Spinal cord (tissue), 10 donors: Measurements from ENCODE around the gene TBC1D2B. TPM values are rescaled to one million over a fixed set of nuclear protein-coding genes. Genes with fewer than 3 reads are reported as not detected.
"Not testable (repeated sequence)": the region's sequence is repeated elsewhere in the genome, so short reads cannot be mapped to it uniquely, and the experiment has no call there.

Experiments used
- DNase-seq, 6 donors: peaks; one replicate each; pipeline versions ENCODE4 v3.0.0 to v3.0.0-alpha.2; 2013 to 2015; ENCODE audit warnings: low spot score in 6 of 6, low read depth in 4 of 6
- H3K27ac ChIP-seq: one replicate; pipeline ENCODE4 v1.5.1; 2013; ENCODE audit warnings: low read depth, low read length, control low read depth
- H3K27me3 ChIP-seq: one replicate; pipeline ENCODE4 v1.6.1; 2013; ENCODE audit warnings: low read length; ENCODE audit not compliant: control insufficient read depth, insufficient read depth
- H3K36me3 ChIP-seq: one replicate; pipeline ENCODE4 v1.6.1; 2013; ENCODE audit warnings: low read length; ENCODE audit not compliant: control insufficient read depth, insufficient read depth
- H3K4me1 ChIP-seq: one replicate; pipeline ENCODE4 v1.6.1; 2013; ENCODE audit warnings: low read length; ENCODE audit not compliant: control insufficient read depth, insufficient read depth
- H3K4me3 ChIP-seq: one replicate; pipeline ENCODE4 v1.5.1; 2013; ENCODE audit warnings: low read depth, low read length, control low read depth
- H3K9me3 ChIP-seq: one replicate; pipeline ENCODE4 v1.6.1; 2013; ENCODE audit warnings: low read length; ENCODE audit not compliant: control insufficient read depth, insufficient read depth
- WGBS: methylation state at CpG from one replicate; pipeline ENCODE4 v1.1.5; 2013; ENCODE audit warnings: missing lambda C conversion rate; ENCODE audit not compliant: insufficient coverage; 5-methylcytosine and 5-hydroxymethylcytosine counted together
- polyA plus RNA-seq, 2 donors: library from polyadenylated mRNA; unstranded; fragments of 120-200 nt; gene quantifications; one replicate each; pipeline ENCODE4 v1.2.1, GENCODE V29; 2013; ENCODE audit not compliant: insufficient read length in 2 of 2
- total RNA-seq, 2 donors: library from RNA; depleted of rRNA in 1 of 2; stranded (reverse); fragments of 120-200 nt in 1 of 2; fragments of >200 nt in 1 of 2; gene quantifications; one replicate each; pipeline versions ENCODE4 v1.2.3 to v1.2.4, GENCODE V29; 2013 to 2014
- donor health status: healthy.

Gene TBC1D2B
- total and polyA plus RNA-seq, 4 donors: 21.0 to 41.7 (median 27.6) TPM

- Histone ChIP-seq H3K4me1 (peaks cover 5% of the 10 kb centered on the region), H3K27me3 (no peaks in the 10 kb centered on the region), H3K9me3 (no peaks in the 10 kb centered on the region), H3K27ac (no peak overlapping the region), H3K4me3 (peak overlapping the region; percentile 22), H3K36me3 (no peaks in the 10 kb centered on the region)
- WGBS: 6% methylated on average over 17 of the region's 17 CpGs
- peak in 5 of 6 donors; percentile 40 to 89 (median 68) for DNase-seq
These were observed 118.1 kb downstream of the TBC1D2B start for GRCh38 chr15:77959432-77959879.

- H3K4me3 ChIP-seq, H3K36me3 ChIP-seq, H3K27ac ChIP-seq, H3K9me3 ChIP-seq, H3K4me1 ChIP-seq, H3K27me3 ChIP-seq: not testable (repeated sequence)
- 79% methylated on average over 2 of the region's 7 CpGs for WGBS
- peak in 1 of 6 donors; percentile 35 for DNase-seq
These were observed 118.6 kb downstream of the TBC1D2B start for GRCh38 chr15:77958716-77959431.

GRCh38 chr15:77958021-77958420, 119.5 kb downstream of the TBC1D2B start:
- not testable (repeated sequence) for H3K27ac ChIP-seq, H3K36me3 ChIP-seq, H3K27me3 ChIP-seq, H3K4me3 ChIP-seq, H3K9me3 ChIP-seq, H3K4me1 ChIP-seq, DNase-seq
- 67% methylated on average over 1 of the region's 2 CpGs for WGBS

GRCh38 chr15:77953926-77954325, 123.6 kb downstream of the TBC1D2B start:
- H3K27me3 ChIP-seq, DNase-seq, H3K36me3 ChIP-seq, H3K4me1 ChIP-seq, H3K4me3 ChIP-seq, H3K27ac ChIP-seq, H3K9me3 ChIP-seq: not testable (repeated sequence)
- WGBS: no CpG with 5 or more reads among the region's 5 CpGs

GRCh38 chr15:77952928-77953446, 124.5 kb downstream of the TBC1D2B start:
- H3K4me1 ChIP-seq: not testable (repeated sequence)
- 80% methylated on average over 1 of the region's 5 CpGs for WGBS

GRCh38 chr15:77951105-77951786, 126.3 kb downstream of the TBC1D2B start:
- not testable (repeated sequence) for H3K27ac ChIP-seq, H3K9me3 ChIP-seq, H3K4me3 ChIP-seq, H3K36me3 ChIP-seq, DNase-seq, H3K27me3 ChIP-seq, H3K4me1 ChIP-seq
- no CpG with 5 or more reads among the region's 5 CpGs for WGBS

More at GRCh38 chr15:77952928-77953446, 124.5 kb downstream of the TBC1D2B start:
- H3K27ac ChIP-seq, H3K36me3 ChIP-seq, H3K27me3 ChIP-seq, H3K9me3 ChIP-seq, H3K4me3 ChIP-seq, DNase-seq: not testable (repeated sequence)

- H3K27me3 ChIP-seq, DNase-seq, H3K36me3 ChIP-seq, H3K9me3 ChIP-seq, H3K4me1 ChIP-seq, H3K4me3 ChIP-seq, H3K27ac ChIP-seq: not testable (repeated sequence)
- WGBS: no CpG with 5 or more reads among the region's 2 CpGs
These were observed 127.0 kb downstream of the TBC1D2B start for GRCh38 chr15:77950470-77950869.

- Histone ChIP-seq H3K4me3 (no peak overlapping the region), H3K9me3 (no peaks in the 10 kb centered on the region), H3K36me3 (no peaks in the 10 kb centered on the region), H3K27ac (no peak overlapping the region), H3K27me3 (no peaks in the 10 kb centered on the region), H3K4me1 (peaks cover 10% of the 10 kb centered on the region)
- WGBS: no CpG with 5 or more reads among the region's 2 CpGs
- DNase-seq: no peak
These were observed 131.9 kb downstream of the TBC1D2B start for GRCh38 chr15:77945566-77945965.
